OCI-LY1 (cell line): ENCODE results near the gene CLBA1.
"Not testable (repeated sequence)": the region's sequence is repeated elsewhere in the genome, so short reads cannot be mapped to it uniquely, and the experiment has no call there.

Source experiments
- H2AFZ ChIP-seq: fragments of 200-600 bp; sonication (generic), shearing (Covaris generic); 2 replicates; pipeline ENCODE4 v1.6.0; 2014; ENCODE audit warnings: antibody characterized with exemption, mild to moderate bottlenecking, low read length
- H3F3A ChIP-seq: fragments of 200-600 bp; sonication (generic), shearing (Covaris generic); 2 replicates; pipeline ENCODE4 v1.6.0; 2014; ENCODE audit warnings: mild to moderate bottlenecking, antibody characterized with exemption, low read length, moderate library complexity; ENCODE audit not compliant: insufficient read depth
- H3K27ac ChIP-seq: fragments of 200-600 bp; sonication (generic); 2 replicates; pipeline ENCODE4 v1.5.1; 2014; ENCODE audit warnings: low read length, mixed run types, mild to moderate bottlenecking, low read depth; ENCODE audit not compliant: poor library complexity, severe bottlenecking
- H3K27me3 ChIP-seq: fragments of 200-600 bp; sonication (generic); 2 replicates; pipeline ENCODE4 v1.6.0; 2014; ENCODE audit warnings: antibody characterized with exemption, mild to moderate bottlenecking, low read length, moderate library complexity; ENCODE audit not compliant: insufficient read depth
- H3K36me3 ChIP-seq: fragments of 200-600 bp; sonication (generic); 2 replicates; pipeline ENCODE4 v1.6.1; 2014; ENCODE audit warnings: mild to moderate bottlenecking, antibody characterized with exemption, low read length, moderate library complexity, mixed read lengths; ENCODE audit not compliant: insufficient read depth
- H3K4me1 ChIP-seq: fragments of 200-600 bp; sonication (generic); 2 replicates; pipeline ENCODE4 v1.5.1; 2014; ENCODE audit warnings: mild to moderate bottlenecking, low read length, moderate library complexity; ENCODE audit not compliant: insufficient read depth, severe bottlenecking
- H3K4me2 ChIP-seq: fragments of 200-600 bp; sonication (generic), shearing (Covaris generic); 2 replicates; pipeline ENCODE4 v1.6.1; 2014; ENCODE audit warnings: low read length
- H3K4me3 ChIP-seq: fragments of 200-600 bp; sonication (generic); 2 replicates; pipeline ENCODE4 v1.5.1; 2014; ENCODE audit warnings: low read length, low read depth, mild to moderate bottlenecking, mixed read lengths; ENCODE audit not compliant: poor library complexity, severe bottlenecking
- H3K79me2 ChIP-seq: fragments of 200-600 bp; shearing (Covaris generic); 2 replicates; pipeline ENCODE4 v1.6.1; 2016; ENCODE audit warnings: mixed run types, low read length, mixed read lengths; ENCODE audit not compliant: insufficient read depth
- H3K9ac ChIP-seq: fragments of 200-600 bp; sonication (generic), shearing (Covaris generic); 2 replicates; pipeline ENCODE4 v1.6.1; 2014; ENCODE audit warnings: mild to moderate bottlenecking, low read length, mixed read lengths
- H3K9me2 ChIP-seq: fragments of 200-600 bp; sonication (generic), shearing (Covaris generic); 2 replicates; pipeline ENCODE4 v1.6.1; 2014; ENCODE audit warnings: low read depth, mild to moderate bottlenecking, low read length, mixed read lengths
- H3K9me3 ChIP-seq: fragments of 200-600 bp; shearing (Covaris generic); 2 replicates; pipeline ENCODE4 v1.6.1; 2014; ENCODE audit warnings: low read length, mixed read lengths
- H4K20me1 ChIP-seq: fragments of 200-600 bp; sonication (generic), shearing (Covaris generic); 2 replicates; pipeline ENCODE4 v1.6.0; 2016; ENCODE audit warnings: mild to moderate bottlenecking, low read length; ENCODE audit not compliant: insufficient read depth
- EZH2 ChIP-seq: fragments of 200-600 bp; sonication (generic), shearing (Covaris generic); IDR thresholded peaks from 2 replicates; pipeline ENCODE4 v1.8.0; 2017; ENCODE audit warnings: borderline replicate concordance, mixed run types, mild to moderate bottlenecking, antibody characterized with exemption, low read length, moderate library complexity, mixed read lengths
- TF ChIP-seq, protein P1 (sequence below): fragments of 200-600 bp; sonication (generic), shearing (Covaris generic); IDR thresholded peaks from 2 replicates; pipeline ENCODE4 v1.5.1; 2017; ENCODE audit warnings: mild to moderate bottlenecking, antibody characterized with exemption, low read length, moderate library complexity, mixed read lengths

The CLBA1 gene

GRCh38 chr14:104950021-104950420 is 35.6 kb upstream of the CLBA1 start:
- Histone ChIP-seq H3F3A (no peaks in the 10 kb centered on the region), H4K20me1 (no peaks in the 10 kb centered on the region), H3K9me2 (no peaks in the 10 kb centered on the region), H3K9ac (no peak overlapping the region), H3K9me3 (no peaks in the 10 kb centered on the region), H3K36me3 (no peaks in the 10 kb centered on the region), H3K27me3 (no peaks in the 10 kb centered on the region), H3K79me2 (no peaks in the 10 kb centered on the region), H2AFZ (no peak overlapping the region), H3K27ac (no peak overlapping the region), H3K4me3 (no peak overlapping the region), H3K4me1 (no peaks in the 10 kb centered on the region), H3K4me2 (no peak overlapping the region)
- no peak for TF ChIP-seq EZH2
- TF ChIP-seq, protein P1, sequence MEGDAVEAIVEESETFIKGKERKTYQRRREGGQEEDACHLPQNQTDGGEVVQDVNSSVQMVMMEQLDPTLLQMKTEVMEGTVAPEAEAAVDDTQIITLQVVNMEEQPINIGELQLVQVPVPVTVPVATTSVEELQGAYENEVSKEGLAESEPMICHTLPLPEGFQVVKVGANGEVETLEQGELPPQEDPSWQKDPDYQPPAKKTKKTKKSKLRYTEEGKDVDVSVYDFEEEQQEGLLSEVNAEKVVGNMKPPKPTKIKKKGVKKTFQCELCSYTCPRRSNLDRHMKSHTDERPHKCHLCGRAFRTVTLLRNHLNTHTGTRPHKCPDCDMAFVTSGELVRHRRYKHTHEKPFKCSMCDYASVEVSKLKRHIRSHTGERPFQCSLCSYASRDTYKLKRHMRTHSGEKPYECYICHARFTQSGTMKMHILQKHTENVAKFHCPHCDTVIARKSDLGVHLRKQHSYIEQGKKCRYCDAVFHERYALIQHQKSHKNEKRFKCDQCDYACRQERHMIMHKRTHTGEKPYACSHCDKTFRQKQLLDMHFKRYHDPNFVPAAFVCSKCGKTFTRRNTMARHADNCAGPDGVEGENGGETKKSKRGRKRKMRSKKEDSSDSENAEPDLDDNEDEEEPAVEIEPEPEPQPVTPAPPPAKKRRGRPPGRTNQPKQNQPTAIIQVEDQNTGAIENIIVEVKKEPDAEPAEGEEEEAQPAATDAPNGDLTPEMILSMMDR: no peak

- not testable (repeated sequence) for H3K27ac ChIP-seq, H3K9me3 ChIP-seq, H4K20me1 ChIP-seq, H3K79me2 ChIP-seq, H3F3A ChIP-seq, H3K4me3 ChIP-seq, H3K9ac ChIP-seq, H3K36me3 ChIP-seq, H3K4me1 ChIP-seq, H3K9me2 ChIP-seq, H3K4me2 ChIP-seq, H2AFZ ChIP-seq, H3K27me3 ChIP-seq
These were observed 34.9 kb upstream of the CLBA1 start for GRCh38 chr14:104950701-104951100.

DNA sequence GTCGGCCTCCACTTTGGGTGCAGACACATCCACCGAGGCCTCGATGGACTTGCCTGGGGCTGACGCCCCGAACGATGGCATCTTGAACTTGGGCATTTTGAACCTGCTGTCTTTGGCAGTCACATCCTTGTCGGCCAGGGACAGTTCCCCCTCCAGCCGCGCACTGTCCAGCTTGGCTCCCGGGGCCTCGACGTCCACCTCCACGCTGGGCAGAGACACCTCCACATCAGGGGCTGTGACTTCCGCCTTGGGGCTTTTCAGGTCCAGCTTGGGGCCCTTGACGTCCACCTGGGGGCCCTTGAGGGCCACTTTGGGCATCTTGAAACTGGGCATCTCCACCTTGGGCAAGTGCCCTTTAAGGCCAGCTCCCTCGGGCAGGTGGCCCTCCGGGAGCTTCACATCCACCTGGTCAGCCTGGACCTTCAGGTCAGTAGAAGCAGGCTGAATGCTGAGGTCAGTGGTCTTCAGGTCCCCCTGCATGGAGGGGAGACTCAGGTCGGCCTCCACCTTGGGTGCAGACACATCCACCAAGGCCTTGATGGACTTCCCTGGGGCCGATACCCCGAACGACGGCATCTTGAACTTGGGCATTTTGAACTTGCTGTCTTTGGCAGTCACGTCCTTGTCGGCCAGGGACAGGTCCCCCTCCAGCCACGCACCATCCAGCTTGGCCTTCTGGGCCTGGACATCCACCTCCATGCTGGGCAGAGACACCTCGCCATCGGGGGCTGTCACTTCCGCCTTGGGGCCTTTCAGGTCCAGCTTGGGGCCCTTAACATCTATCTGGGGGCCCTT is 33.5 kb upstream of the CLBA1 start:
- not testable (repeated sequence) for H3K27ac ChIP-seq, H3K4me1 ChIP-seq, H4K20me1 ChIP-seq, H3K4me3 ChIP-seq, H3F3A ChIP-seq, H3K36me3 ChIP-seq, H2AFZ ChIP-seq, H3K9ac ChIP-seq, H3K27me3 ChIP-seq, H3K9me2 ChIP-seq, H3K79me2 ChIP-seq, H3K9me3 ChIP-seq, H3K4me2 ChIP-seq

DNA sequence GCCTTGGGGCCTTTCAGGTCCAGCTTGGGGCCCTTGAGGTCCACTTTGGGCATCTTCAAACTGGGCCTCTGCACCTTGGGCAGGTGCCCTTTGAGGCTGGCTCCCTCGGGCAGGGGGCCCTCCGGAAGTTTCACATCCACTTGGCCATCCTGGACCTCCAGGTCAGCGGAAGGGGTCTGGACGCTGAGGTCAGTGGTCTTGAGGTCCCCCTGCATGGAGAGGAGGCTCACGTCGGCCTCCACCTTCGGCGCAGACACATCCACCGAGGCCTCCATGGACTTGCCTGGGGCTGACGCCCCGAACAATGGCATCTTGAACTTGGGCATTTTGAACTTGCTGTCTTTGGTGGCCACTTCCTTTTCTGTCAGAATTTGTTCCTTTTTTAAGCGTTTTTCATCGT is 32.5 kb upstream of the CLBA1 start:
- H3K27ac ChIP-seq: no peak overlapping the region
- no peaks in the 10 kb centered on the region for H4K20me1 ChIP-seq
- no peak for TF ChIP-seq EZH2
- TF ChIP-seq, protein P1: no peak
- no peaks in the 10 kb centered on the region for H3K36me3 ChIP-seq
- no peak overlapping the region for H3K9ac ChIP-seq
- no peaks in the 10 kb centered on the region for H3K79me2 ChIP-seq
- no peaks in the 10 kb centered on the region; the same call in 1 of the 2 replicates for H3K27me3 ChIP-seq
- no peaks in the 10 kb centered on the region for H3K4me1 ChIP-seq
- H3K4me2 ChIP-seq: no peak overlapping the region
- no peak overlapping the region for H2AFZ ChIP-seq
- no peaks in the 10 kb centered on the region for H3F3A ChIP-seq
- no peaks in the 10 kb centered on the region for H3K9me2 ChIP-seq
- no peak overlapping the region for H3K4me3 ChIP-seq
- H3K9me3 ChIP-seq: no peaks in the 10 kb centered on the region
